HPDE6-E6E7 (cell line): ENCODE results near the gene GADL1.

Experiments
- DNase-seq: peaks from one replicate; pipeline ENCODE4 v3.0.0; 2011; ENCODE audit warnings: missing footprints; ENCODE audit errors: extremely low spot score

GADL1 gene

GRCh38 chr3:30760040-30760695 is 134.3 kb downstream of the GADL1 start:
- no peak for DNase-seq

- no peak for DNase-seq
Measured at GRCh38 chr3:30756218-30756617, 138.2 kb downstream of the GADL1 start.

- DNase-seq = no peak
Measured at GRCh38 chr3:30754426-30754825, 140.0 kb downstream of the GADL1 start.

GRCh38 chr3:30753766-30754165 is 140.7 kb downstream of the GADL1 start:
- no peak for DNase-seq

GRCh38 chr3:30752970-30753369 is 141.5 kb downstream of the GADL1 start:
- DNase-seq = no peak

- DNase-seq = no peak
Measured at GRCh38 chr3:30752491-30752890, 142.0 kb downstream of the GADL1 start.

DNA sequence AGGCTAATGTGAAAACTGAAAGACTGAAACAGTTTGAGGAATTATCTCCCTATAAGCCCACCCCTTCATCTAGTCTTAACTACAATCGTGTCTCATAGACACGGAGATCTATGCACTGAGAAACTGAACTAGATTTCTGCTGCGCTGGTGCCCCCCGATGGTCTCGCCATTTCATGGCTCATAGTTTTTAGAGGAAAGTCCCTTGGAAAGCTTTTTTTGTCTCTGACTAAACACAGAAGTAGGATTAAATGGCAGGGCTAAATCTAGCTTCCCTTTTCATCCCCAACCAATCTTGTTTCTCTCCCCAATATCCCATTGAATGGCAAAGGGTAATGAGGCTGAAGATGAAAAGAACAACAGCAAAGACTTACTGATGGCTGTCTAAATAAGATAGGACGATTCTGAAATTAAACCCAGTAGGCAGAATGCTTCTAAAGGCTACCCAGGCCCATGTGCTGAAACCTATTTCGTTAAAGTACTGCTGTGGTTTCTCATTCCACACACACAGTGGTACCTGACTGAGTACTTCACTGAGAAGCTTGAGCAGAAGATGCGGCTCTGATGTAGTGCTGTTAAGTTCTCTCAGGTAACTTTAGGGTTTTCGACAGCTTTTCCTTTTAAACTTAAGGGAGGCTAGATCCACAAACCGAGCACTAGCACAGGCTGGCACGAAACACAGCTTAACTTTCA is 142.7 kb downstream of the GADL1 start:
- no peak for DNase-seq

DNA sequence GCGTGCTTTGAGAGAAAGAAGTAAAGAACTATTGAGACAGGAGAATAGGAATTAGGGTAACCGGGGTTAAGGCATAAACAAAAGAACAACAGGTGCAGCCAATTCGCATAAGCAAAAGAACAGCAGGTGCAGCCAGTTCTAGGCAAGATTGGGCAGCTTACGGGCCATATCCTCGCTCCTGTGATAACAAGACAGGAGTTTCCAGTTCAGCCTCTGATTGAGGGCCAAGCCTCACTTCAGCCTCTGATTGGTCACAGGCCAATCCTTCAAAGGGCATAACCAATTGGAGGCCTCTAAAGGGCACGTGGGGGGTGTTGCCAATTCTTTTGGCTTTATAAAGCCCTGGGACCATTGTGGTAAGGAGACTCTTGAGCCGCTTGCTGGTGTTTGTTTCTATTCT is 143.5 kb downstream of the GADL1 start:
- no peak for DNase-seq

- DNase-seq = peak; percentile 27
Measured at GRCh38 chr3:30749230-30749629, 145.2 kb downstream of the GADL1 start.

- DNase-seq = no peak
Measured at GRCh38 chr3:30747771-30748281, 146.6 kb downstream of the GADL1 start.

- DNase-seq = no peak
Measured at GRCh38 chr3:30743641-30744317, 150.7 kb downstream of the GADL1 start.

GRCh38 chr3:30742796-30743619 is 151.5 kb downstream of the GADL1 start:
- no peak for DNase-seq

DNA sequence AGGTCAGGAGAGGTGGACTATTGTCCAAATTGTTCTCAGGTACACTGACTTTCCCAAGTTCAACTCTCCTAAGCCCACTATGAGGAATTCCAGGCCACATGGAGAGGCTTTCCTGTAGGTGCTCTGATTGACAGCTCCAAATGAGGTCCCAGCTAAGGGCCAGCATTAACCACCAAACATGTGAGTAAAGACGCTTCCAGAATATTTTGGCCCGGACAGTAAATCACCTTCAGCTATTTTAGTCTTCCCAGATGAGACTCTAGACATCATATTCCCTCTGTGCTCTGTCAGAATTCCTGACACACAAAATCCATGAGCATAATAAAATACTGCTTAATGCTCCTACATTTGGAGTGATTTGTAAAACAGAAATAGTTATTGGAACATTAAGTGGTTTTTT is 152.6 kb downstream of the GADL1 start:
- DNase-seq = no peak

GRCh38 chr3:30738605-30739004 is 155.9 kb downstream of the GADL1 start:
- no peak for DNase-seq

DNA sequence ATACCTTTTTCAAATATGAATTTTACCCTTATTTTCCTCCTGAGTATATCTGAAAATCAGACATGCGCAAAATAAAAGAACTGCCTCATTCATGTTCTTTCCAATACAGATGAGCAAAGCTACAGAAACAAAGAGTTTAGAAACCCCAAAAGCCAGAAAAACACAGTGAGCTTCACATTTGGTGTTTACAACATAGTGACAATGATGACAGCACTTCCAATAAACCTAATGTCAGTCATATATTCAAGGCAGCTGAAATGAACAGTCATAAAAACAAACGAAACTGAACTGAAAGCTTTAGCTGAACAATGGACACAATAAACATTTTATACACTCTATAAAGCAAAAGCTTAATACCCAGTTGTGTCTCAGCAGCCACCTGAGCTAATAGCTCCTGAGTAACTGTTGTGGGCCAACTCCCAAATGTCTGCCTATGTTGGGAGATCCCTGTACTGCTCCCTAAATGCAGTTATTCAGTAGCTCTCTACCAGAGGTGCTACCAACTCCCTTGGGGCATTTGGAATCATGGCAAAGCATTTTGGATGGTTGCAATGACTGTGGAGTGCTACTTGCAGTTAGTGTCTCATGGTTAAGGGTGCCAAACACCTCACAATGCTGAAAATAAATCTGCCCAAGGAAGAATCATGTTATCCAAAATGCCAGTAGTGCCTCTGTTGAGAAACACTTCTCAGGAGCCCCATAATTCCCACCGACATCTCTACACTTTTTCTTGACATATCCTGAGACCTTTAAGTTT is 156.5 kb downstream of the GADL1 start:
- no peak for DNase-seq

DNA sequence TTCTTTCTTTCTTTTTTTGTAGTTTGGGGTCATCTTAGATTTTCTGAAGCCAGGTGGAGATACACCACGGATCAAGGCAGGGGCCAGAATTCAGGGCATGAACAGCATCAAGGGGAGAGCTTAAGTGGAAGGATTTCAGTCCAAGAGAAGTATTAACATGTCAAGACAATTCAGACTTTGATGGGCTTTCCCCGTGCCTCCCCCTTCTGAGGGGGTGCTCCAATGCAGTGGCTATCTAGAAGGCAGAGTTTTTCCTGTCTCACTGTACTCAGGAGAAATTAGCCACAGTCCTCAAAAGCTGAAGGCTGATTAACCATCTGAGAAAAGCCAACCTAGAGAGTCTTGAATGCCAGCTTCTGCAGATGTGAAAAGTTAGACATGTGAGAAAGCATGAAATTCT is 160.8 kb downstream of the GADL1 start:
- no peak for DNase-seq

DNA sequence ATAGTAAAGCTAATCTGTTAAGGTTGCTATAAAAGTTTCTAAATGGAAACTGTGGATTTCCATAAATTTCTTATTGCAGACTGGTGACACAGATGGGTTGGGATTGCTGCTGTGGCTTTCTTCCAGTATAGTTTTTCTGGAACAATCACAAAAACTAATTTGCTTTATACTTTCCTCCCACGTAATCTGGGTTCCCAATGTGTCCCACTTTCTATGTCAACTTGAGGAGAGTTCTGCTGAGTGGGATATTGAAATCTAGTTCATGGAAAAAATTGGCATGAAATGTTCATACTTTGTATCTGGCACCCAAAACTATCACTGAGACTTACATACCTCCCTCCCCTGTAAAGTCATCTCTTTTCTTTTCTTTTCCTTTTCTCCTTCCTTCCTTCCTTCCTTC is 161.3 kb downstream of the GADL1 start:
- DNase-seq = no peak

GRCh38 chr3:30730967-30731366 is 163.5 kb downstream of the GADL1 start:
- DNase-seq = no peak

DNA sequence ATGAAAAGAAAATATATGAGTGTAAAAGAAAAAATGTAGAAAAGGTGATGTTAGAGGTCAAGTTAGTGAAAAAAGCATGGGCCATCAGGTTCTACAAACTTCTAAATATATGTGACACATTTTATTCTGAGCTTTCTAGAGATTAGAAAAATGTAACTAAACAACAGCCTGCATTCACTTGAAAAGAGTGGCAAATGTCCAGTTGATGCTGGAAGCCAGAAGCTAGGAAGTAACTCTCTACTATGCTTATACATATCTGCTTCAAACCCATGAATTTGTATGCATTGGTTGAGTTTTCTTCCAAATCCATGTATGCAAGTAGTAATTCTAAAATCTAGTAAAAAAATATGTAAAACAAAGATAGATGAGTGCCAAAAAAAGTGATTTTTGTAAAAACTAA is 164.5 kb downstream of the GADL1 start:
- no peak for DNase-seq

- DNase-seq = no peak
Measured at GRCh38 chr3:30729512-30729911, 164.9 kb downstream of the GADL1 start.

GRCh38 chr3:30728143-30728542 is 166.3 kb downstream of the GADL1 start:
- no peak for DNase-seq
